GM18868 (cell line): ENCODE measurements around the gene CADM1.

Source experiments
- ATAC-seq: cut with Tn5 transposase; IDR thresholded peaks from one replicate; pipeline ENCODE4 v1.9.1; 2021; ENCODE audit warnings: mild to moderate bottlenecking, moderate library complexity; ENCODE audit not compliant: unreplicated experiment

The CADM1 gene

DNA sequence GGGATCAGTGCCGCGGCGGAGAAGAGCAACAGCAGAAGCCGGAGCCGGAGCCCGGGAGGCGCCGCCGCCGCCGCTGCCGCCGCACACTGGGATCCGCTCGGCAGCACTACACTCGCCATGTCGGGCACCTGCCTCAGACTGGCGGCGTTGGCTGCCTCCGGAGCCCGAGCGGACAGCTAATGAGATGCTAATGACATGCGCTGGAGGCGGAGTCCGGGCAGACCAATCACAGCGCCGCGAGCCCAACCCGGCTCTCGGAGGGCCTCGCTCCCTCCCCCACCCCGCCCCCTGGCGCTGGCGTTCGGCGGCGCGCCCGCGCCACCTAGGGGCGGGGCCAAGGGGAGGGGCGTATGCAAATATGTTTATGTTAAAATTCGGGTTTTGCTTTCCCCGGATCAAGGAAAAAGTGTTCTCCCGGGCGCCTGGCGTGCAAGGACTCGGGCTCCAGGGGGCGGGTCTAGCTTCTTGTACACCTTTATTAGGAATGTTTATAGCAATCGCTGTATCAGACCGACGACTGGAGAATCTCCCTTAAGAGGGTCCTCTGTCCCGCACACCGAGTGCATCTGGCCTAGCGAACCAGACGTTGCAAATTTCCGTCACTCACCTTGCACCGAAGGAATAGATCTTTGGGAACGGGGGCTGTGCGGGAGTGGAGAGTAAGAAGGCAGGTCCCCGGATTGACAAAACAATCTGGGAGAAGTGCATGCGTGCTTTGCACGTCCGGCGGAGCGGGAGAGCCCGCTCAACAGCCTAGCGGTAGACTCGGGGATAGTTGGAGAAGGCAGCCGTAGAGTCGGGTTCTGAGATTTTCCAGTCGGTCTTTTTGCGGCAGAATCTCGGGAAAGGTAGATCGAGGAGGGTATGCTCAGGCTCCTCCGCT, at the start of gene CADM1:
TSS of gene CADM1 (minus strand) at position 140 of the 883 bp plus-strand sequence.
- peak; percentile 78 for ATAC-seq

DNA sequence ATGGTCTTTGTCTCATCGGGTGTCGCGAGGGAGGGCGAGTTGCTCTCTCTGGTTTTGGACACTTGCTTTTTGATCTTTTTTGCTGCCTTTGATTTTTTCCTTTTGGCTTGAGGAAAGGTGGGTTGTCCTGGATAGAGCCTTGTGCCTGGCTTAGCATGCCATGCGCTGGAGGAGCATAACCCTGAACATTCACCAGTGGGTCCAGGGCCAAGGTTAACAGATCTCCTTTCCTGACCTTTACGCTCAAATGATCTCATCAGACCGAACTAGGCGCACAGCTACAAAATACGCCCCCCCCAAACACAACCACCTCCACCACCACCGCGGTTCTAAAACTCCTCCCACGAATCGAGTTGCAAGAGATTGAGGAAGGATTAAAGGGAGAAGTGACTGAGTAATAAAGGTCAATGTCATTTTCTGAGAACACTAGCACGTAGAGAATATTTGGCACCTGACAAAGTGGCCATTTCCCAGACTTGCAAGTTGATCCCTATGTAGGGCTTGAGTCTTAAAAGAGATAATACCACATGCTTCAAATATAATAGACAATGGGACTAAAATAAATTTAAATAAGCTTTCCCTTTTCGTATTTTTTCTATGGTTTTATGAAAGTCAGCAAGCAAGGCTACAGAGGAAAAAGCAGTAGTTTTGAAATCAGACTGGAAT, 48.7 kb upstream of the CADM1 start:
- no peak for ATAC-seq

DNA sequence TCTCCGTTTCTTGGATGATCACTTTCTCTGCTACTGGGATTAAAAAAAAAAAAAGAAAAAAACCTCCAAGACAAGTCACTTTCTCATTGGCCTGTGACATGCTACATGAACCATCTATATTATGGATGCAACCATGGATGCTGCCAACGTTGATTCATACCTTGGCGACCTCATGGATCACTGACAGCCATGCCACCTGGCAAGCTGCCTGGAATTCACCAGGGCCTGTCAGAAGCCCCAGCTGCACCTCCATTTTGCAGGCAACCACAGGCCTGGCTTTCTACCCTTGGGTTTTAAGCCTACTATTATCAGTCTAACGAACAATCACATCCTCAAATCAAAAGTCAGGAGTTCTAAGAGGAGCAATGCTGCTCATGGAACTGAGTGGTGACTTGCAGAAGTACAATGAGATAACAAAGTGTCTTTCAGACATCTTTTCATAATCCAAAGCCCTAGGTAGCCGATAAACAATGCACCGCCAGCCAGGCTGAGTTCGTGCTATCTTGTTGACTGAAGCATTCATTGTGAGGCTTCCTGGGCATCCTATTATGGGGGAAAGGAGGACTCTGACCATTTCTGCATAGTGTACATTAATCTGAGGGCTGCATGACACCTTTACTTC, 48.0 kb upstream of the CADM1 start:
- ATAC-seq = no peak

DNA sequence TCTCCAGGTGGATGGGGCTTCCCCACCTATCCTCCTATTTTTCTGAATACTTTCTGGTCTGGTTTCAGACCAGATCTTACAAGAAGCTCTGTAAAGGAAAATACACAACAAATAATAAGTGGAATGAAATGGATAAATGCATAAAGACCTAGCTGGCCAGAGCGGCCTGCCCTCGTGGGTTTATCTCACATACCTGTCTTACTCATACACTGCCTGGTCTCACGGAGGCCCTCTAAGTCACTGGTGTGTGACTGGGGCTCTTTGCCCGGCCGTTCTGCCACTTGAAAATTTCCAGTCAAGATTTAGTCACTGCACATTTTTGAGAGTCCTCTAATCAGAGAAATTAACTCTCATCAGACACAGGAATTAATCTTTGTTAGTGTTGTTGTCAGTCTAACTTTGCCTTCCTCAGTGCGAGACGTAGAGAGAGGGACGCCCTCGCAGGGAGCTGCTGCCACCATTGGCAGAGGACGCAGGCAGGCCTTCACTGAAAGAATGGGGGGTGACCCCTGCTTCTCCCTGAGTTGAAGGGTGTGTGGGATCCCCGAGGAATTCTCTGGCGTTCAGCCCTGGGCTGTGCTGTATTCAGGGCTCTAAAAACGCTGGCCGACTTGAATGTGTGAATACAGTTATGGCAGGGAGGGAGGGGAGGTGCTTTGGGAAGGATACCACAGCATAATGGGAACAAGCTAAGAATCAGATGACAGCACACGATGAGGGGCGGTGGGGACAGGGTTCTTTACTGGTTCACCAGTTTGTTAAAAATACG, 46.3 kb upstream of the CADM1 start:
- ATAC-seq = no peak

DNA sequence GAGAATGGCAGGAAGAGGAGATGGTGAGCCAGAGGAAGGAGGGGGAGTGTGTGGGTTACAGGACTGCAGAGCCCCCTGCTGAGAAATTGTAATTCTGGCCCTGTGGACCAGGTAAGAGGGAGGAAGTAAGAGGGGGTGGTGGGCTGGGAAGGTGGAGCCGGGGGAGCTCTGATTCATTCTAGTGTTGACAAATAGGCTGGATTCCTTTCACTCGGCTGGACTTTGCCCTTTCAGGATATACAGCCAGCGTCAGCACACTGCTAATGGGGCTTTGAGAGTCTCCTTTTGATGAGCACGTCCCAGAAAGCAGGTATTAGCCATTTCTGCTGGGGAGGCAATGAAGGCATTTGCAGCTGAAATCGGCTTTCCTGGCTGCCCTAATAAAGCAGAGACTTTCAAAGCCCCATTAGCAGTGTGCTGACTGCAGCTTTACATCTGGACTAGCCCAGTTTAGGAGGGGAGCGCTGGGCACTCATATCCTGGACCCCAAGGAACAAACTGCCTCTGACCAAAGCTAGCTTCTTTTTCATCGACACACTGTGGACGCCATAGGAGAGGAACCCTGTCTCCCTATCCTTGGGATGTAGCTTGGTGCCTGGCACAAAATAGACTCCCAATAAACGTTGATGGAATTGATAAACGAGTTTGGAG, 44.8 kb upstream of the CADM1 start:
- no peak for ATAC-seq

DNA sequence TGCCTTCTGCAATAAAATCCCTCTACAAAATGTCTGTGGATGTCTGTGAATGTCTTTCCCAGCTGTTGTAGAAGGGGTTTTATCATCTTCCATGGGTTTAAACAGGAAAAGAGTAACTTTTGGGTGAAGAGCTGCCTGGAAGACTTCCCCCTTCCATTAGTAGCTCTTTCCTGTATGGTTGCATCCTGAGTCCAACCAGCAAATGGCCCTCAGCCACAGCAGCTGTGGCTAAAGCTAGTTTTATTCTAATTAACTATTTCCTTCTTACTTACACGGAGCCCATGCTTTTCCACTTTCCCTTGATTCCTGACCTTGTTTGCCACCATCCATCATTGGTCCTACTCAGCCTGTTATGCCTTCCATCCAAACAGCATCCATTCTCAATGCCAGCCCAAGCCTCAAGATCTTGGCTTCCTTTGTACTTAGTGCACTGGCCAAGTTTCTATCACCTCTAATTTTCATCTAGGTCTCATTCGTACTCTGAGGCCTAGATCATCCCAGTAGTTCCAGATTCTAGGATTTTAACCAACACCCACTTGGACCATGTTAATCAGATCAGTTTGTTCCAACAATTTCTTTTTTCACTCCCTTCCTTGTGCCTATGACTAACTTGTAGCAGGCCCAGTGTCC, 41.5 kb upstream of the CADM1 start:
- ATAC-seq = no peak

DNA sequence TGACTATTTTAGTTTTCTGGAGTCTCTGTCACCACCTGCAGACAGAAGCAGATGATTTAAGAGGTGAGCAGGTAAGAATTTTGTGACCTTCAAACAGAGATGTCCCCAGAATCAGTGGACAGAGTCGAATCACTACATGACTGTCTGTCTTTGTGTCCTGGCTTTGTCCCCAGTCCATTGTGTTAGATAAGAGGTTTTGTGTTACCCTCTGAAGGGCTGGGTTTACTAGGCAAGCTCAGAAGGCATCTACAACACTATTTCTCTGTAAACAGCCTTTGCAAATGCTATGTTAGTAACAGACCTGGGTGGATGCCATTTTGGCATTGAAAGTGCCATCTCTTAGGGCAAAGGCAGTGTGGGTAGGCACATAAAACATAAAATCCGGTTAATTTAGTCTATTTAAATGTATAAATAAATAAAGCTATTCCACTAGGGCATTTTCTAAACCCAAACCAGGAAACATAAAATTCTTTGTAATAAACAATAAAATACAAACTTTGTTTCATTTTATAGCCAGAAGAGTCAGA, 40.3 kb upstream of the CADM1 start:
- no peak for ATAC-seq

DNA sequence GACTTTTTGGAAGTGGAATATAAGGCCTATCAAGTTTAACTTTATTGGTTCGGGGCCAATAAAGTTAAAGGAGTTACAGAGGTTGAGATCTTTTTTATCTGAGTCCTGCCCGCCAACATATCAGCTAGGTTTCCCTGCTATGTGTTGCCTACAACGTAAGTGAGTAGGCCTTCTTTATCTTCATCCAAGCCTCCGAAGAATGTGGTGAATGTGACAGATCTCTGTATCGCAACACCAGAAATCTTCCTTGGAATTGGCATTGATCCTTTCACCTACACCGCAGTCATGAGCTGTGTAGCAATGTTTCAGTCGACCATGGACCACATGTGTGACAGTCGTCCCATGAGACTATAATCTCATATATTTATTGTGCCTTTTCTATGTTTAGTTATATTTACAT, 37.3 kb upstream of the CADM1 start:
- no peak for ATAC-seq

DNA sequence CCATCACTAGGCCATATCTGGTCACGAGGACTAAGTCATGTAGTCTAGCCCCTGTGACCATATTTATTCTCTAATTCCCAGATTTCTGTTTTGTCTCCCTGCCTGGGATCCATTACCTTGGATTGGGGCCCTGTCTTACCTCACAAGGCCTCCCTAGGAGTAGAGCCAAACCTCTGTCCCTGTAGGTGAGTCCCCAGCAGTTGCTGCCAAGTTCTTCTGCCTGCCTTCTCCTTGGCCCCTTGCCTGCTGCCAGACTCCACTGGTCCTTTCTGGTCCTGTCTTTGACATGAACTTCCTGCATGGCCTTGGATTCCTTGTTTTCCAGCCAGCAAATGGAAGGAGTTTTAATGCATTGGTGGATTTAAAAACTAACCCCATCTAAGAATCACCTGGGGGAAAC, 35.6 kb upstream of the CADM1 start:
- no peak for ATAC-seq

DNA sequence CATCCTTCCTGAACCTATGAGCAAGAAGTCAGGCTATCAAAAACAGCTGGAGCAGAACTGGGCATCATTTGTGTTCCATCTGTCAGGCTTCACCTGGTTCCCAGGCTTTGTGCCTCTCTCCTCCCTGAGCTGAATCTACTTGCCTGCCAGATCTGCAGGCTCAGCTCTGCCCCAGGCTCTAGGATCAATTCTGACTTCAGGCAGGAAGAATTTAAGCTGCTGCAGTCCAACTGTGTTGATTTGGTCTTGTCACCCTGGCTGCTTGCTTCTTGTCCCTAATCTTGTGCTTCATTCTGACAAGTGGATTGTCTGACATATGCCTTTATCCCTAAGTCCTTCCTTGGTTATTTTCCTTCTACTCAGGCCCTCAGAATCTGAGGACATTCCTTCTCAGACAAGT, 31.6 kb upstream of the CADM1 start:
- no peak for ATAC-seq

DNA sequence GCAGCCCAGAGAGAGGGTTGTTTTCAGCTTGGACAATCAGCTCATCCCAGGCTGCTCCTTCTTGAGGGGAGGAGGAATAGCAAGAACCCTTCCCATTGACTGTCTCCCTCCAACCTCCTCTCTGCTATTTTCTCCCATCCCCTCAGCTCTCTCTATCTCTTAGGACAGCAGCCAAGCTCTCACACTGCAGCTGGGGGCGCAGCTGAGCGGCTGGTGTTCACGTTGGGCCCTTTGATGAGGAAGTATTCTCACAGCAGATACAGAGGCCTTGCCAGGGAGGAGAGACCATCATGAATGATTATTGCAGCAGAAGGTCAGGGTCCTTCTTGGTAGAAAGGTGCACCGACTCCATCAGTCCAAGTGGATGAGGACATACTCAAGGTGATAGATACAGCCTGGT, 26.5 kb upstream of the CADM1 start:
- ATAC-seq = no peak

DNA sequence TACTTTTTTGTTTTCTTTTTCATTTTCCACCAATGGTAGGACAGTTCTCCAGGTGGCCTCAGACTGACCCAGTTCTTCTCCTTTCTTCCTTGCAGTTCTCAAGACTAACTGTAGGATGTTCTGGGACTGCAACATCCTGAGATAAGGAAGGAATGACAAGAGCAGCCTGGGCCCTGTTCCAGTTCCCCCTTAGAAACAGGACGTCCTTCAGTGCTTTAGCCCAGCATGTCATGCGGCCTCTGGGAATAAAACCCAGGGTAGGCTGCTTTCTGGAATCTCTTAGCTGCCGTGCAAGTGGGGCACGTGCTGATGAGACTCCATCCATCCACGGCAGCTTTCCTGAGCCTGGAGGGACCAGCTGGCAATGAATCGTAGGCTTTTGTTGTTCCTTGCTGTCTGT, 24.0 kb upstream of the CADM1 start:
- no peak for ATAC-seq

DNA sequence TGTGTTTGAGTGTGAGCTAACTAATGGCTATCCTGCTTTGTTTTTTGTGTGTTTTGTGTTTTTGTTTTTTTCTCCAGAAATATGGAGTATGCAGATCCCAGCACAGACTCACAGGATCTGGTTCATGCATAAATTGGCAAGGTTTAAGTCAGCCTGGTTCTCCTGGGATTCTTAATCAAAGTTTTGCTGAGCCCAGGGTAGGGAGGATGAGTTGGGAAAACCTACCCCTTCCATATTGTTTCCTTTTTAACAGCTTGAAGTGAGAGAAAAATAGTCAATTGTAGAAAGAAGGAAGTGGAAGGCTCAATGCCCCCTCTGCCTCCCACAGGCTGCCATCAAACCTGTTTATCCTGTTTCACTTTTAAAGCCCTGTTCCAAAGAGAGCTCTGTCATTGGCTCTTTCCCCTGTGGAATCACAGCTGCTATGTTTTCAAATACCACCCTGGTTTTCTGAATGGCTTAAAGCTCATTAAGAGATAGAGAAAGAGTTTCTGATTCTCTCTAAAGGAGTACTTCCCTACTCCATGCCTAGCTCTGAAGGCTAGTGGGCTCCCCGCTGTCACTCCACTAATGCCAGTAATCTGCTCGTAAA, 23.4 kb upstream of the CADM1 start:
- no peak for ATAC-seq

DNA sequence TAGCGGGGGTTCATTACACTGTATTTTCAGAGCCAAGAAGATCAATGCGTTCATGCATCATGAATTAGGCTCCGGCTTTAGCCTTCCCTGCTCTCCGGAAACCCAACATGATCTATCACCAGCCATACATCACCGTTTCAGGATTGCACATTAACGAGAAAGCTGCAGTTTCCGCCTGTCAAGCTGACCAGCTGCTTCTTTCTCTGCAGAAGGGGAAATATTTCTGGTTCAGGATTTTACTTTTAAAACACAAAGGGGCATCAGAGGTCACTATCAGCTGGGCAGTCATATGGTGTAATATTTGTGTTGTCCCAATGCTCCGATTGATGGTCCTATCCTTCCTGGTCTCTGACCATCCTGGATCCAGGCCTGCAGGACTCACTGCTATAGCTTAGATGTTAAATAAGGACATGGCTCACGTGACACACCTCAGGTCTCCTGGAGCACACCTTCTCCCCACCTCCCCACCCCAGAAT, 21.4 kb upstream of the CADM1 start:
- ATAC-seq = no peak

DNA sequence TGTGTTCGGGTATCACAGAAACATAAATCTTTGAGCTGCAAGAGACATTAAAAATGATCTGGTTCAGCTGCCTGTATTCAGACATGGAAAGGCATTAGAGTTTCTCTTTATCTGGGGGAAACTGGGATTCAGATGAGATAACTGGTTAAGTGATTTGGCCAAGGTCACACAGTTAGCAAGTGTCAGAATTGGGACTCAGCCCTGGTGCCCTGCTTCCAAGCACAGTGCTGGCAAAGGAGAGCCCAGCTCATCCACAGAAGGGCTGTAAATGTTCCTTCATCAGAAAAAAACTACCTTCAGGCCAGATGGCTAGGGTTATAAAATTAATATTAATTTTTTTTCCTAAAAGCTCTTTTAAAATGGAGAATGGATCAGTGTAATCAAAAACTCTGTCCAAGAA, 20.4 kb upstream of the CADM1 start:
- no peak for ATAC-seq

DNA sequence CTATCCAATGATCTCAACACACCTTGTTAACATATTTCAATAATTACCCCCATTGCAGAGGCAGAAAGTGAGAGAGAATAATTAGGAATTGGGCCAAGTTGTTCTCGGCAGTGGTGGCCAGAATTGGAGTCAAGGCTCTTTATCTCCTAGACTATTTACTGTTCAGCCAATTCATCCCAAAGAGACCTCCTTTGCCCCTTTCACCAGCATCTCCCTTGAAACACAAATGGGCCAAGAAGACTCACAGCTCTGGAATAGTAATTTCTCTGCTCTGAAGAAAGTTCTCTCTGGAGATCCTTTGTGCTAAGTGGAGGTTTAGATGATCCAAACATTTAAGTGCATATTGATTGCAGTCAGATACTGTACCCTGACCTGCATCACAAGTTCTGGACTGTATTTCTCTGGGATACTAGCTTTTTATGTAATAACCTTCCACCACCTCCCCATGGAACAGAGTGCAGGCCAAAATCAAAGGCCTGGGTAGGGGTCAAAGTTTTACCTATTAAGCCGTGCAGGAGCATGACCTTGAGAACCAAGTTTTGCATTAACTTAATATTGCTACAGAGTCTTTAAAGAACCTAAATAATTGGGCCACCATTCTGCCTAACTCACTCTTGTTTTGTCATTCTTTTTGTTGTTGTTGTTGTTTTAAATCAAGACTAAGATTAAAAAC, 19.6 kb upstream of the CADM1 start:
- ATAC-seq = no peak

DNA sequence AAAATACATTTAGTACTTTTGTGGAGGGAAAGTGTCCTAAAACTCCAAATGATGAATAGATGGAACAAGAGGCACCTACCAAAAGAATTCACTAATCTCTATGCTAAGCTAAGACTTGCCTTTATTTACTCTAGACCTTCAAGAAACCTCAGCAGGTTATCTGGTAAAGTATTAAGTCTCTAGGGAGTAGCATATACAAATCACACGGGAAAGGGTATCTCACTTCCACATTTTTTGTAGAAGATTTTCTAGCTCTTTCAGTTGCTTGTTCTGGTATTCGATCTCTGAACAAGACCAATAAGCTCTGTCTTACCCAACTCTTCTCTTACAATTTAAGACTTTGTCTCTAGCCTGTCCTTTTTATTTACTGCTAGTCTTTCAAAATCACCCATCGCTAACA, 18.1 kb upstream of the CADM1 start:
- no peak for ATAC-seq

DNA sequence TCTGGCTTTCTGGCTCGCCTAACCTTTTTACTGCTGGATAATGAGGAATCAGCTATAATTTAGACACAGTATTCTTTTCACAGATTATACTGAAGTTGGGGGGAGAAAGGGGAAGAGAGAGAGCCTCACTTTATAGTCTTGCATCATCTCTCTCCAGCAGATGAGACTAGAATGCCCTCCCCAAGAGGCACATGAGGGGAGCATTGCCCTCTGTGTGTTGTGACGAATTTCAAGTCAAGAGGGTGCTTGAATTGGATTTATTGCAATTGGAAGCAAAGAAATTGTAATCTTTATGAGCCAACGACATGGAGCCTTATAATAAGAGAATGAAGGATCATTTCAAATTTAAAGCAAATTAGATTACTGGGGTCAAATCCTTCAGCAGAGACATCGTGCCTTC, 17.6 kb upstream of the CADM1 start:
- no peak for ATAC-seq
